A549 (cell line): ENCODE results near the gene CDC16.

Experiments
- CEBPB ChIP-seq, 2 experiments: fragments of >200 bp in 1 of 2; sonication (Bioruptor Twin) in 1 of 2; formaldehyde crosslinking in 1 of 2; IDR thresholded peaks; 2 replicates each; pipeline ENCODE4 v1.6.1; 2012 to 2016
- CTCF ChIP-seq: fragments of >200 bp; sonication (Bioruptor Twin); formaldehyde crosslinking; IDR thresholded peaks from 3 replicates; pipeline ENCODE4 v1.5.1; 2016
- ELK1 ChIP-seq: fragments of 150-350 bp; IDR thresholded peaks from 2 replicates; pipeline ENCODE4 v1.6.1; 2014; ENCODE audit warnings: low read depth, mild to moderate bottlenecking, low read length
- EP300 ChIP-seq, 2 experiments: fragments of >200 bp; sonication (Bioruptor Twin); formaldehyde crosslinking; IDR thresholded peaks; 2 replicates in 1 of 2; 3 replicates in 1 of 2; pipeline ENCODE4 v1.6.1; 2016 to 2017
- FOXS1 ChIP-seq: fragments of 250-450 bp; sonication (Bioruptor Pico); IDR thresholded peaks from 2 replicates; pipeline ENCODE4 v1.5.0; 2020; ENCODE audit warnings: mild to moderate bottlenecking, moderate library complexity
- MAFK ChIP-seq: fragments of 450-650 bp; IDR thresholded peaks from 2 replicates; pipeline ENCODE4 v1.6.1; 2014; ENCODE audit not compliant: partially characterized antibody
- MYC ChIP-seq: IDR thresholded peaks from 2 replicates; pipeline ENCODE4 v1.6.1; 2012; ENCODE audit warnings: mild to moderate bottlenecking, inconsistent platforms, low read length, improper control_type of control experiment, borderline replicate concordance
- PBX3 ChIP-seq: IDR thresholded peaks from 2 replicates; pipeline ENCODE4 v1.6.1; 2012
- POLR2A ChIP-seq: IDR thresholded peaks from 2 replicates; pipeline ENCODE4 v1.6.1; 2012; ENCODE audit warnings: mild to moderate bottlenecking, low read length
- SMC3 ChIP-seq: fragments of >200 bp; sonication (Bioruptor Twin); formaldehyde crosslinking; IDR thresholded peaks from 3 replicates; pipeline ENCODE4 v1.6.1; 2018; ENCODE audit warnings: inconsistent platforms
- USF2 ChIP-seq: fragments of 450-650 bp; IDR thresholded peaks from 2 replicates; pipeline ENCODE4 v1.6.1; 2014; ENCODE audit warnings: antibody characterized with exemption
- ZC3H11A ChIP-seq: fragments of 450-650 bp; IDR thresholded peaks from 2 replicates; pipeline ENCODE4 v1.6.1; 2014; ENCODE audit warnings: antibody characterized with exemption, mild to moderate bottlenecking
- ZFP36 ChIP-seq: fragments of 450-650 bp; IDR thresholded peaks from 2 replicates; pipeline ENCODE4 v1.6.1; 2014; ENCODE audit warnings: borderline replicate concordance; ENCODE audit not compliant: partially characterized antibody
- ZNF302 ChIP-seq: fragments of 250-450 bp; sonication (Bioruptor Pico); IDR thresholded peaks from 2 replicates; pipeline ENCODE4 v1.9.0; 2021; ENCODE audit warnings: inconsistent platforms, mild to moderate bottlenecking, moderate library complexity

- TF ChIP-seq EP300 (IDR thresholded peaks at IDR 0.05) (no peak), CTCF (no peak), PBX3 (no peak), MYC (no peak), POLR2A (no peak), FOXS1 (CRISPR knock-in tag) (no peak), ZNF302 (CRISPR knock-in tag) (no peak), SMC3 (no peak), ELK1 (no peak), ZFP36 (no peak), MAFK (no peak), CEBPB (IDR thresholded peaks at IDR 0.05) (no peak), ZC3H11A (no peak), USF2 (no peak)
Measured at GRCh38 chr13:114309086-114309485, 74.4 kb downstream of the CDC16 start.
